ENCODE measurements around the gene GPR148. TPM values are rescaled to one million over a fixed set of nuclear protein-coding genes. Genes with fewer than 3 reads are reported as not detected.

The GPR148 gene
- not detected in 5 replicates for total RNA-seq (2022; extraction: Qiagen RNA extraction)

GRCh38 chr2:130728549-130729316 lies at the start of gene GPR148:
Gene GPR148 (plus strand): TSS chr2:130729070. CDS start chr2:130729152, 82 bp downstream.

GRCh38 chr2:130755256-130756052 lies 26.6 kb downstream of the GPR148 start, which contains the start of gene AMER3:
Gene AMER3 (plus strand): TSS chr2:130755540. CDS start chr2:130762073, 6,533 bp downstream.

Other genes starting within 250 kb of the GPR148 start
- 0.01 TPM in 2 of 5 replicates, not detected in the others for gene POTEI, start 219.7 kb upstream of the GPR148 start, total RNA-seq (2022; extraction: Qiagen RNA extraction)
- not detected in 5 replicates for gene CFC1B, start 207.8 kb upstream of the GPR148 start, total RNA-seq (2022; extraction: Qiagen RNA extraction)
- gene CFC1, start 129.5 kb upstream of the GPR148 start, total RNA-seq (2022; extraction: Qiagen RNA extraction) = not detected in 5 replicates
- gene POTEJ, start 117.6 kb upstream of the GPR148 start, total RNA-seq (2022; extraction: Qiagen RNA extraction) = not detected in 5 replicates
- gene AMER3, start 26.5 kb downstream of the GPR148 start, total RNA-seq (2022; extraction: Qiagen RNA extraction) = not detected in 5 replicates
- 5.7 to 9.0 TPM (median 8.2 TPM) in 5 replicates for gene ARHGEF4, start 107.8 kb downstream of the GPR148 start, total RNA-seq (2022; extraction: Qiagen RNA extraction)

Data from A549 treated with CORT108297 at 1 μM for 4 hours (cell line).